ENCODE results near the gene TCF7L1. TPM values are rescaled to one million over a fixed set of nuclear protein-coding genes. Genes with fewer than 3 reads are reported as not detected.

Gene TCF7L1
- total and polyA plus RNA-seq, 9 of the 15 experiments (the other 6 are each of a cell fraction or from before 2014, with no cell fraction given): 0.03 to 0.11 (median 0.07) TPM; not detected in 5

GRCh38 chr2:85231468-85231805 lies 98.2 kb downstream of the TCF7L1 start:
- no peaks in the 10 kb centered on the region for H3K9me3 ChIP-seq (replicated peaks; ENCODE audit: control insufficient read depth, insufficient read depth, low read depth, low read length)
- no peak overlapping the region for H3K9ac ChIP-seq (ENCODE audit: insufficient read depth in 1 of 2, low read depth in 2 of 2, low read length in 2 of 2)
- intact Hi-C loops (cut with micrococcal nuclease) (no loop called here), in situ Hi-C loops (cut with MboI) (no loop called here)
- no peak; the same call in 2 of the 3 replicates for ATAC-seq
- no peaks in the 10 kb centered on the region for H3K4me1 ChIP-seq (replicated peaks in 1 of 2; ENCODE audit: control insufficient read depth in 2 of 2, insufficient read depth in 2 of 2, low read length in 2 of 2)
- 0 out of 2 replicates have a peak, but pooled peaks have one; percentile 21 for TF ChIP-seq USF1 (CRISPR knock-in tag; IDR thresholded peaks at IDR 0.05)
- peak; percentile 41; the same call in 1 of the 2 replicates for TF ChIP-seq RAD51 (IDR thresholded peaks at IDR 0.05; ENCODE audit: borderline replicate concordance, low read depth)
- TF ChIP-seq RBM15 (IDR thresholded peaks at IDR 0.05; ENCODE audit: insufficient read depth, low read length): no peak
- no peak overlapping the region for H3K27ac ChIP-seq (ENCODE audit: extremely low read depth, low read depth, low read length)
- peaks cover 17 to 43% of the 10 kb centered on the region in 2 experiments for H3K27me3 ChIP-seq (ENCODE audit: control insufficient read depth in 2 of 2, insufficient read depth in 2 of 2, low read length in 2 of 2)
- DNase-seq (ENCODE audit: extremely low read depth in 1 of 4, low spot score in 3 of 4): no peak
- H3K36me3 ChIP-seq (ENCODE audit: control insufficient read depth, insufficient read depth, low read length): no peaks in the 10 kb centered on the region
- H4K20me1 ChIP-seq (replicated peaks; ENCODE audit: control insufficient read depth, insufficient read depth, low read length): no peaks in the 10 kb centered on the region; the same call in 1 of the 2 replicates
- WGBS (ENCODE audit: insufficient coverage, low coverage, missing lambda C conversion rate): 2% methylated on average over 6 of the region's 6 CpGs
- no peak overlapping the region for H2AFZ ChIP-seq (ENCODE audit: low read depth, low read length)
- BruUV-seq (replicated peaks): no TSS peak
- H3K4me3 ChIP-seq: no peak overlapping the region
- CTCF ChIA-PET (ENCODE audit: low intra/inter-chr PET ratio): no interaction called here
- no peak for FAIRE-seq
- H3K79me2 ChIP-seq (ENCODE audit: control insufficient read depth, insufficient read depth, low read length): no peaks in the 10 kb centered on the region
- no peaks in the 10 kb centered on the region for H3K9me1 ChIP-seq (ENCODE audit: control insufficient read depth, insufficient read depth, low read length)
- no peak overlapping the region for H3K4me2 ChIP-seq (ENCODE audit: insufficient read depth, low read length)
- POLR2A ChIA-PET: no interaction called here

GRCh38 chr2:85231952-85232351 lies 98.8 kb downstream of the TCF7L1 start:
- FAIRE-seq: no peak
- TF ChIP-seq L3MBTL2 (IDR thresholded peaks at IDR 0.05) (no peak), ZBTB7A (IDR thresholded peaks at IDR 0.05; ENCODE audit: borderline replicate concordance, control insufficient read depth, low read depth, low read length) (no peak), ZNF324 (CRISPR knock-in tag; IDR thresholded peaks at IDR 0.05) (no peak), PCBP2 (IDR thresholded peaks at IDR 0.05; ENCODE audit: low read depth, low read length, poor library complexity, severe bottlenecking) (no peak), NR0B1 (IDR thresholded peaks at IDR 0.05; ENCODE audit: partially characterized antibody) (no peak), E2F6 (IDR thresholded peaks at IDR 0.05; ENCODE audit: borderline replicate concordance in 1 of 2, extremely low read depth in 1 of 2, insufficient read depth in 1 of 2, insufficient read length in 1 of 2, low read depth in 1 of 2, low read length in 1 of 2, poor library complexity in 1 of 2, severe bottlenecking in 1 of 2) (no peak), CREBBP (IDR thresholded peaks at IDR 0.05; ENCODE audit: low read depth, low read length) (no peak), KHSRP (IDR thresholded peaks at IDR 0.05) (no peak)

More at GRCh38 chr2:85231952-85232351, 98.8 kb downstream of the TCF7L1 start:
- intact Hi-C loops (cut with micrococcal nuclease): no loop called here
- Histone ChIP-seq H3K9ac (ENCODE audit: insufficient read depth in 1 of 2, low read depth in 2 of 2, low read length in 2 of 2) (no peak overlapping the region), H3K27me3 (ENCODE audit: control insufficient read depth in 2 of 2, insufficient read depth in 2 of 2, low read length in 2 of 2) (peaks cover 17 to 39% of the 10 kb centered on the region in 2 experiments), H4K20me1 (replicated peaks; ENCODE audit: control insufficient read depth, insufficient read depth, low read length) (no peaks in the 10 kb centered on the region; the same call in 1 of the 2 replicates), H3K4me1 (replicated peaks in 1 of 2; ENCODE audit: control insufficient read depth in 2 of 2, insufficient read depth in 2 of 2, low read length in 2 of 2) (no peaks in the 10 kb centered on the region), H3K4me2 (ENCODE audit: insufficient read depth, low read length) (no peak overlapping the region), H3K27ac (ENCODE audit: extremely low read depth, low read depth, low read length) (no peak overlapping the region), H3K9me3 (replicated peaks; ENCODE audit: control insufficient read depth, insufficient read depth, low read depth, low read length) (no peaks in the 10 kb centered on the region), H3K36me3 (ENCODE audit: control insufficient read depth, insufficient read depth, low read length) (no peaks in the 10 kb centered on the region), H3K9me1 (ENCODE audit: control insufficient read depth, insufficient read depth, low read length) (no peaks in the 10 kb centered on the region), H3K4me3 (no peak overlapping the region), H3K79me2 (ENCODE audit: control insufficient read depth, insufficient read depth, low read length) (no peaks in the 10 kb centered on the region), H2AFZ (ENCODE audit: low read depth, low read length) (no peak overlapping the region)
- in situ Hi-C loops (cut with MboI): no loop called here
- ATAC-seq: no peak
- ChIA-PET POLR2A (no interaction called here), CTCF (ENCODE audit: low intra/inter-chr PET ratio) (no interaction called here)
- 1% methylated on average over 10 of the region's 10 CpGs for WGBS (ENCODE audit: insufficient coverage, low coverage, missing lambda C conversion rate)
- no peak for DNase-seq (ENCODE audit: extremely low read depth in 1 of 4, low spot score in 3 of 4)
- no TSS peak for BruUV-seq (replicated peaks)

All from K562 (cell line).